ENCODE measurements around the gene C11orf98. TPM values are rescaled to one million over a fixed set of nuclear protein-coding genes. Genes with fewer than 3 reads are reported as not detected.

Gene C11orf98
- total and polyA plus RNA-seq, 2 of the 13 experiments (the other 11 are each of a cell fraction or from before 2014, with no cell fraction given): 30.4 to 91.8 TPM

DNA sequence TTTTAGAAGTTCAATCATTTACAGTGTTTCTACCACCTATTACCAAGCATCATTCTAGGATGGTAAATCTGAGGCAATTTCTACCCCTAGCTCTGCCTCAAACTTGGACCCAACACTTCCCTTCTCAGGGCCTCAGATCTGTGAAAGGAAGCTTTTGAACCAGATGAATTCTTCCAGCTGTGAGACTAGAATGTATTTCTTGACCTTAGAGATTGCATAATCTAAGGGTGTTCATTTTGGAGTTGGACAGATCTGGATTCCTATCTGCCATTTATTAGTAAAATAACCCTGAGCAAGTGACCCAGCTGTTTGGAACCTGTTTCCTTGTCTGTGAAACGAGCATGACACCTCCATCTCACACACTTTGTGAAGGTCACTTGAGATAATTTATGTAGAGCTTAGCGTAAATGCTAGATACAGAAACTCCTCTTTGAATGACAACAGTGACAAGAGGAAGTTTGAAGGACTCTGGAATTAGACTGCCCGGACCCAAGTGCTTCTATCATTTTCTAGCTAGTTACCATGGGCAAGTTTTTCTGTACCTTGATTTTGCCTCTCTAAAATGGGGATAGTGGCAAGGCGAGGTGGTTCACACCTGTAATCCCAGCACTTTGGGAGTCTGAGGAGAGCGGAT, 8.1 kb downstream of the C11orf98 start:
- H3K27me3 ChIP-seq (ENCODE audit: control insufficient read depth in 1 of 2, insufficient read depth in 2 of 2, low read length in 2 of 2): no peaks in the 10 kb centered on the region
- no peak for FAIRE-seq
- no peak overlapping the region for H2AFZ ChIP-seq (ENCODE audit: low read length)
- no peaks in the 10 kb centered on the region; the same call in 1 of the 2 replicates for H4K20me1 ChIP-seq (ENCODE audit: insufficient read depth, low read length)
- H3K4me1 ChIP-seq (ENCODE audit: insufficient read depth, low read length): peaks cover 26% of the 10 kb centered on the region
- CTCF ChIA-PET (ENCODE audit: low intra/inter-chr PET ratio, low total read pairs): no interaction called here
- H3K4me3 ChIP-seq (replicated peaks in 1 of 3; ENCODE audit: insufficient read depth in 1 of 3, low read depth in 2 of 3, low read length in 3 of 3): no peak overlapping the region
- BruUV-seq (replicated peaks): no TSS peak
- DNase-seq (ENCODE audit: low spot score): no peak
- H3K9ac ChIP-seq (ENCODE audit: insufficient read depth, low read depth, low read length): no peak overlapping the region
- in situ Hi-C loops (cut with HindIII; ENCODE audit: extremely low pct_ligation_motif_present, low pct_unique_long_range_greater_than_20kb): no loop called here
- no peaks in the 10 kb centered on the region for H3K36me3 ChIP-seq (replicated peaks in 1 of 2; ENCODE audit: control insufficient read depth in 1 of 2, insufficient read depth in 2 of 2, low read length in 2 of 2)
- ATAC-seq: no peak
- 33% methylated on average over 5 of the region's 5 CpGs for WGBS (ENCODE audit: low lambda C conversion rate)
- H3K9me3 ChIP-seq (ENCODE audit: low read length): no peaks in the 10 kb centered on the region
- POLR2A ChIA-PET: interaction anchor here (2.7 to 6.3 kb wide), 3 partner anchors 7 to 14 kb away, joined by 17 to 186 read pairs (median 25); partner anchors contain the start of genes C11orf98, CSKMT, GANAB and LBHD1
- H3K27ac ChIP-seq (ENCODE audit: extremely low read length, insufficient read depth, low read length): no peak overlapping the region
- intact Hi-C loops (cut with micrococcal nuclease; ENCODE audit: unreplicated experiment): no loop called here
- no peak overlapping the region for H3K4me2 ChIP-seq (ENCODE audit: low read depth, low read length)
- peaks cover 12% of the 10 kb centered on the region for H3K79me2 ChIP-seq (ENCODE audit: insufficient read depth, low read length)
- TF ChIP-seq DNMT3B (CRISPR knock-in tag; conservative IDR thresholded peaks at IDR 0.05) (no peak), KLF16 (CRISPR knock-in tag; IDR thresholded peaks at IDR 0.05) (no peak), ARNT2 (CRISPR knock-in tag; IDR thresholded peaks at IDR 0.05; ENCODE audit: low read depth) (no peak), U2AF1 (optimal IDR thresholded peaks at IDR 0.05; ENCODE audit: low read depth, low read length) (no peak), ZKSCAN8 (CRISPR knock-in tag; IDR thresholded peaks at IDR 0.05; ENCODE audit: borderline replicate concordance) (no peak), SMARCE1 (IDR thresholded peaks at IDR 0.05; ENCODE audit: borderline replicate concordance) (no peak), CENPT (CRISPR knock-in tag; IDR thresholded peaks at IDR 0.05; ENCODE audit: low read depth) (no peak), MNT (IDR thresholded peaks at IDR 0.05) (no peak), IRF9 (CRISPR knock-in tag; IDR thresholded peaks at IDR 0.05; ENCODE audit: borderline replicate concordance) (no peak)
- TF ChIP-seq, protein P1, sequence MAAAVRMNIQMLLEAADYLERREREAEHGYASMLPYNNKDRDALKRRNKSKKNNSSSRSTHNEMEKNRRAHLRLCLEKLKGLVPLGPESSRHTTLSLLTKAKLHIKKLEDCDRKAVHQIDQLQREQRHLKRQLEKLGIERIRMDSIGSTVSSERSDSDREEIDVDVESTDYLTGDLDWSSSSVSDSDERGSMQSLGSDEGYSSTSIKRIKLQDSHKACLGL (CRISPR knock-in tag; IDR thresholded peaks at IDR 0.05): no peak
- TF ChIP-seq, protein P2, sequence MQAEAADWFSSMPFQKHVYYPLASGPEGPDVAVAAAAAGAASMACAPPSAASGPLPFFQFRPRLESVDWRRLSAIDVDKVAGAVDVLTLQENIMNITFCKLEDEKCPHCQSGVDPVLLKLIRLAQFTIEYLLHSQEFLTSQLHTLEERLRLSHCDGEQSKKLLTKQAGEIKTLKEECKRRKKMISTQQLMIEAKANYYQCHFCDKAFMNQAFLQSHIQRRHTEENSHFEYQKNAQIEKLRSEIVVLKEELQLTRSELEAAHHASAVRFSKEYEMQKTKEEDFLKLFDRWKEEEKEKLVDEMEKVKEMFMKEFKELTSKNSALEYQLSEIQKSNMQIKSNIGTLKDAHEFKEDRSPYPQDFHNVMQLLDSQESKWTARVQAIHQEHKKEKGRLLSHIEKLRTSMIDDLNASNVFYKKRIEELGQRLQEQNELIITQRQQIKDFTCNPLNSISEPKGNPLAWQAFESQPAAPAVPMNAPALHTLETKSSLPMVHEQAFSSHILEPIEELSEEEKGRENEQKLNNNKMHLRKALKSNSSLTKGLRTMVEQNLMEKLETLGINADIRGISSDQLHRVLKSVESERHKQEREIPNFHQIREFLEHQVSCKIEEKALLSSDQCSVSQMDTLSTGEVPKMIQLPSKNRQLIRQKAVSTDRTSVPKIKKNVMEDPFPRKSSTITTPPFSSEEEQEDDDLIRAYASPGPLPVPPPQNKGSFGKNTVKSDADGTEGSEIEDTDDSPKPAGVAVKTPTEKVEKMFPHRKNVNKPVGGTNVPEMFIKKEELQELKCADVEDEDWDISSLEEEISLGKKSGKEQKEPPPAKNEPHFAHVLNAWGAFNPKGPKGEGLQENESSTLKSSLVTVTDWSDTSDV (CRISPR knock-in tag; IDR thresholded peaks at IDR 0.05): no peak
- TF ChIP-seq, protein P3, sequence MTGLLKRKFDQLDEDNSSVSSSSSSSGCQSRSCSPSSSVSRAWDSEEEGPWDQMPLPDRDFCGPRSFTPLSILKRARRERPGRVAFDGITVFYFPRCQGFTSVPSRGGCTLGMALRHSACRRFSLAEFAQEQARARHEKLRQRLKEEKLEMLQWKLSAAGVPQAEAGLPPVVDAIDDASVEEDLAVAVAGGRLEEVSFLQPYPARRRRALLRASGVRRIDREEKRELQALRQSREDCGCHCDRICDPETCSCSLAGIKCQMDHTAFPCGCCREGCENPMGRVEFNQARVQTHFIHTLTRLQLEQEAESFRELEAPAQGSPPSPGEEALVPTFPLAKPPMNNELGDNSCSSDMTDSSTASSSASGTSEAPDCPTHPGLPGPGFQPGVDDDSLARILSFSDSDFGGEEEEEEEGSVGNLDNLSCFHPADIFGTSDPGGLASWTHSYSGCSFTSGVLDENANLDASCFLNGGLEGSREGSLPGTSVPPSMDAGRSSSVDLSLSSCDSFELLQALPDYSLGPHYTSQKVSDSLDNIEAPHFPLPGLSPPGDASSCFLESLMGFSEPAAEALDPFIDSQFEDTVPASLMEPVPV (CRISPR knock-in tag; IDR thresholded peaks at IDR 0.05): no peak
- TF ChIP-seq, protein P4, sequence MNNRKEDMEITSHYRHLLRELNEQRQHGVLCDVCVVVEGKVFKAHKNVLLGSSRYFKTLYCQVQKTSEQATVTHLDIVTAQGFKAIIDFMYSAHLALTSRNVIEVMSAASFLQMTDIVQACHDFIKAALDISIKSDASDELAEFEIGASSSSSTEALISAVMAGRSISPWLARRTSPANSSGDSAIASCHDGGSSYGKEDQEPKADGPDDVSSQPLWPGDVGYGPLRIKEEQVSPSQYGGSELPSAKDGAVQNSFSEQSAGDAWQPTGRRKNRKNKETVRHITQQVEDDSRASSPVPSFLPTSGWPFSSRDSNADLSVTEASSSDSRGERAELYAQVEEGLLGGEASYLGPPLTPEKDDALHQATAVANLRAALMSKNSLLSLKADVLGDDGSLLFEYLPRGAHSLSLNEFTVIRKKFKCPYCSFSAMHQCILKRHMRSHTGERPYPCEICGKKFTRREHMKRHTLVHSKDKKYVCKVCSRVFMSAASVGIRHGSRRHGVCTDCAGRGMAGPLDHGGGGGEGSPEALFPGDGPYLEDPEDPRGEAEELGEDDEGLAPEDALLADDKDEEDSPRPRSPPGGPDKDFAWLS (CRISPR knock-in tag; IDR thresholded peaks at IDR 0.05; ENCODE audit: borderline replicate concordance): no peak

Measured in HepG2 (cell line).